ENCODE results near the gene TRHDE. TPM values are rescaled to one million over a fixed set of nuclear protein-coding genes. Genes with fewer than 3 reads are reported as not detected.
"Not testable (repeated sequence)": the region's sequence is repeated elsewhere in the genome, so short reads cannot be mapped to it uniquely, and the experiment has no call there.

TRHDE gene
- total RNA-seq, 3 donors from 2014 or later, result not detected

DNA sequence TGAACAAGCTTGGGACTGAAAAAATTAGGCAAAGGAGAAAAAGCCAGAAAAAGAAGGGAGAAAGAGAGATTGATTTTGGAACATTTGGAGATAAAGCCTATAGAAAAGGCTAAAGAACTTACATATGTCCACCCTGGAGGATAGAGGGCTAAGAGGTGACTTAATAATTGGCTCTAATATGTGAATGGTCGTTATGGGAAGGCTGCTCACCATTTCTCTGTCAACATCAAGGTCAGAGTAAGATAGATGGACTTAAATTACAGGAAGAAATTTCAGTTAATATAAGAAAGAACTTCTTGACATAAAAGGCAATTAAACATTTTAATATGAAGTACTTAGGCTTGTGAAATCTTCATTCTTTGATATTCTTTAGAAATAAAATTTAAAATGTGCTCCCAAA is 238.6 kb downstream of the TRHDE start:
- no peaks in the 10 kb centered on the region for H3K4me1 Mint-ChIP-seq (ENCODE audit: low read depth)
- no peaks in the 10 kb centered on the region for H3K36me3 Mint-ChIP-seq (ENCODE audit: insufficient read depth)
- no peaks in the 10 kb centered on the region for H3K27me3 Mint-ChIP-seq (ENCODE audit: low read depth)
- ATAC-seq (no peak), DNase-seq (no peak)
- H3K4me3 Mint-ChIP-seq, result no peak overlapping the region
- peaks cover 6% of the 10 kb centered on the region for H3K9me3 Mint-ChIP-seq

- H3K27me3 Mint-ChIP-seq (ENCODE audit: low read depth), result no peaks in the 10 kb centered on the region
- ATAC-seq (no peak), DNase-seq (no peak)
- H3K4me1 Mint-ChIP-seq (ENCODE audit: low read depth), result no peaks in the 10 kb centered on the region
- H3K4me3 Mint-ChIP-seq, result no peak overlapping the region
- H3K9me3 Mint-ChIP-seq, result peaks cover 6% of the 10 kb centered on the region
- no peaks in the 10 kb centered on the region for H3K36me3 Mint-ChIP-seq (ENCODE audit: insufficient read depth)
These were observed 239.3 kb downstream of the TRHDE start for GRCh38 chr12:72511498-72511897.

DNA sequence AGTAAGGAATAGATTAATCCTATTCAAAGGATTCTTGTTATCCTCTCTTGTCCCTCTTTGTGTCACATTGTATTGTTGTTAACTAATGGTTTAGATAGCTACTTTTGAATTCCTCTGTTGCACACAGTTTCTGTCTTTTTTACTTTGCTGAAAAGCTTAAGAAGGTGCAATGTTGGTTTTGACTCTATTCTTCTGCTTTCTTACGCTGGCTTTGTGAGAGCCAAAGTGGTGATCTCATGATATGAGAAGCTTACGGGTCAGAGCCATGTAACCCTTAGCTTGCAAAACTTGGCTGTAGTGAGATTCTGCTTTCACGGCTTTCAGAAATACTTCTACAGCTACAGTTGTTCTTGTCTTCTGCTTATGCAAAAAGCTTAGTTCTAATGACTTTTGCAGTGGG is 239.7 kb downstream of the TRHDE start:
- no peaks in the 10 kb centered on the region for H3K27me3 Mint-ChIP-seq (ENCODE audit: low read depth)
- H3K4me3 Mint-ChIP-seq, result no peak overlapping the region
- no peak for ATAC-seq
- no peaks in the 10 kb centered on the region for H3K4me1 Mint-ChIP-seq (ENCODE audit: low read depth)
- no peaks in the 10 kb centered on the region for H3K36me3 Mint-ChIP-seq (ENCODE audit: insufficient read depth)
- DNase-seq, result no peak
- peaks cover 6% of the 10 kb centered on the region for H3K9me3 Mint-ChIP-seq

DNA sequence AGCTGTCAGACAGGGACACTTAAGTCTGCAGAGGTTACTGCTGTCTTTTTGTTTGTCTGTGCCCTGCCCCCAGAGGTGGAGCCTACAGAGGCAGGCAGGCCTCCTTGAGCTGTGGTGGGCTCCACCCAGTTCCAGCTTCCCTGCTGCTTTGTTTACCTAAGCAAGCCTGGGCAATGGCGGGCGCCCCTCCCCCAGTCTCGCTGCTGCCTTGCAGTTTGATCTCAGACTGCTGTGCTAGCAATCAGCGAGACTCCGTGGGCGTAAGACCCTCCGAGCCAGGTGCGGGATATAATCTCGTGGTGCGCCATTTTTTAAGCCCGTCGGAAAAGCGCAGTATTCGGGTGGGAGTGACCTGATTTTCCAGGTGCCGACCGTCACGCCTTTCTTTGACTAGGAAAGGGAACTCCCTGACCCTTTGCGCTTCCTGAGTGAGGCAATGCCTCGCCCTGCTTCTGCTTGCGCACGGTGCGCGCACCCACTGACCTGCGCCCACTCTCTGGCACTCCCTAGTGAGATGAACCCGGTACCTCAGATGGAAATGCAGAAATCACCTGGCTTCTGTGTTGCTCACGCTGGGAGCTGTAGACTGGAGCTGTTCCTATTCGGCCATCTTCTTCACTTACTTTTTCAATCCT is 248.0 kb downstream of the TRHDE start:
- not testable (repeated sequence) for ATAC-seq; H3K4me1 Mint-ChIP-seq (ENCODE audit: low read depth); H3K27me3 Mint-ChIP-seq (ENCODE audit: low read depth); H3K36me3 Mint-ChIP-seq (ENCODE audit: insufficient read depth); DNase-seq; H3K4me3 Mint-ChIP-seq; H3K9me3 Mint-ChIP-seq

GRCh38 chr12:72521326-72521725 is 249.2 kb downstream of the TRHDE start:
- H3K27me3 Mint-ChIP-seq (ENCODE audit: low read depth), result no peaks in the 10 kb centered on the region
- DNase-seq (no peak), ATAC-seq (no peak)
- no peaks in the 10 kb centered on the region for H3K4me1 Mint-ChIP-seq (ENCODE audit: low read depth)
- H3K9me3 Mint-ChIP-seq, result peaks cover 6% of the 10 kb centered on the region
- H3K36me3 Mint-ChIP-seq (ENCODE audit: insufficient read depth), result no peaks in the 10 kb centered on the region
- H3K4me3 Mint-ChIP-seq, result no peak overlapping the region

DNA sequence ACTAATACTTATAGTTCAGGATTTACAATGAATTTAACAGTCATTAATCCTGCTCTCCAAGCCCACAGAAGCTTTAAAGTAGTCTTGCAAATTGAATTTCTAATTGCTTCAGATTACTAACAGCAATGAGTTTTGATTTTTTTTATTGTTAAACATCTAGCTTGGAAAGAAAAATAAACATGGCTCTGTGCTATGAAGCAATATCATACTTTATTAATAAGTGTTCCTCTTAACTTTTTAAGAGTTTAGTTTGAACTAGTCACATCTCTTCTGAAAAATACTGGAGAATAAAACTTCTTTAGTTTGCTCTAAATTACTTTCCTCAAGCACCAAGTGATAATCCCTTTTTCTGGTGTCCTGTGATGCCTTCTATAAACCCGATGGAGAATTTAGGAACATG is 250.2 kb downstream of the TRHDE start:
- no peak overlapping the region for H3K4me3 Mint-ChIP-seq
- peaks cover 10% of the 10 kb centered on the region for H3K9me3 Mint-ChIP-seq
- H3K27me3 Mint-ChIP-seq (ENCODE audit: low read depth), result no peaks in the 10 kb centered on the region
- no peaks in the 10 kb centered on the region for H3K4me1 Mint-ChIP-seq (ENCODE audit: low read depth)
- DNase-seq (no peak), ATAC-seq (no peak)
- no peaks in the 10 kb centered on the region for H3K36me3 Mint-ChIP-seq (ENCODE audit: insufficient read depth)

DNA sequence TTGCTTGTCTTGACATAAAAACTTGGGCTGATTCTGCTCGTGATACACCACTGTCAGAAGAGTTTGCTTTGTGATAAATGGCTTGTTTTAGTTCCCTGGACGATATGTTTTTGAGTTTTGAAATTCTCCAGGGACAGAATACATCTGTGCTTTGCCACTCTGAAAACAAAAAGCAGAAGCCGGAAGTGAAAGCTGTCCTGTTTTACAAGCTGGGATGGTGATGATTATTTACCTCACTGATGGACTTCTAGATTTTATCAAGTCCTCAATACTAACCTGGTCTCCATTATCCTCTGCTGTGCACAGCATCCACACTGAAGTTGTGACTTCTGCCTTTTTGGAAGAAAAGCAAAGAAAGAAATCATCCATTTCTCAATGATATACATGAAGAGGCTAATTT is 251.6 kb downstream of the TRHDE start:
- H3K36me3 Mint-ChIP-seq (ENCODE audit: insufficient read depth), result no peaks in the 10 kb centered on the region
- no peak overlapping the region for H3K4me3 Mint-ChIP-seq
- H3K9me3 Mint-ChIP-seq, result peaks cover 11% of the 10 kb centered on the region
- H3K4me1 Mint-ChIP-seq (ENCODE audit: low read depth), result no peaks in the 10 kb centered on the region
- no peak for ATAC-seq
- H3K27me3 Mint-ChIP-seq (ENCODE audit: low read depth), result no peaks in the 10 kb centered on the region
- no peak for DNase-seq

- H3K4me3 Mint-ChIP-seq, result no peak overlapping the region
- ATAC-seq, result no peak
These were observed 263.2 kb downstream of the TRHDE start for GRCh38 chr12:72535212-72535990.

DNA sequence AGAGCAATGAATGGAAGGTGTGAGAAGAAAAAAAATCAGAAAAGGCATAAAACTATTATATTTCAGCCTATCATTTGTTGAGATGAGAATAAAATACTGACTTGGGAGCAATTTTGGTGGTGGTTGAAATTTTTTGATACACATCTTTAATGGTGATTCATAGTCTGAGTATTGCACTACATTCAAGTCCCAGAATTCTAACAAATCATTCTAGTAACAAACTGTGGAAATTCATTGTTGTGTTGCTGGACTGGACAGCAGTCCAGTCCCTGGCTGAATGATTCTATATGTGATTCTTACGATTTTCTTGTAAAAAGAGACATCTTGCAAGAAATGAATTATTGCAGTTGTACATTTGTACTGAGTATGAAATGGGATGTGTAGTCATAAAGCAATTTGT is 268.6 kb downstream of the TRHDE start:
- Mint-ChIP-seq H3K27me3 (ENCODE audit: low read depth) (no peaks in the 10 kb centered on the region), H3K36me3 (ENCODE audit: insufficient read depth) (no peaks in the 10 kb centered on the region), H3K4me3 (no peak overlapping the region), H3K4me1 (ENCODE audit: low read depth) (no peaks in the 10 kb centered on the region), H3K9me3 (peaks cover 14% of the 10 kb centered on the region)
- no peak for ATAC-seq
- DNase-seq, result no peak

More at GRCh38 chr12:72535212-72535990, 263.2 kb downstream of the TRHDE start:
- Mint-ChIP-seq H3K4me1 (ENCODE audit: low read depth) (no peaks in the 10 kb centered on the region), H3K36me3 (ENCODE audit: insufficient read depth) (no peaks in the 10 kb centered on the region), H3K27me3 (ENCODE audit: low read depth) (no peaks in the 10 kb centered on the region), H3K9me3 (peaks cover 14% of the 10 kb centered on the region)
- DNase-seq, result no peak

- Mint-ChIP-seq H3K27me3 (ENCODE audit: low read depth) (no peaks in the 10 kb centered on the region), H3K4me3 (no peak overlapping the region), H3K36me3 (ENCODE audit: insufficient read depth) (no peaks in the 10 kb centered on the region), H3K9me3 (peaks cover 3% of the 10 kb centered on the region), H3K4me1 (ENCODE audit: low read depth) (no peaks in the 10 kb centered on the region)
- ATAC-seq (no peak), DNase-seq (no peak)
These were observed 271.8 kb downstream of the TRHDE start for GRCh38 chr12:72543777-72544467.

DNA sequence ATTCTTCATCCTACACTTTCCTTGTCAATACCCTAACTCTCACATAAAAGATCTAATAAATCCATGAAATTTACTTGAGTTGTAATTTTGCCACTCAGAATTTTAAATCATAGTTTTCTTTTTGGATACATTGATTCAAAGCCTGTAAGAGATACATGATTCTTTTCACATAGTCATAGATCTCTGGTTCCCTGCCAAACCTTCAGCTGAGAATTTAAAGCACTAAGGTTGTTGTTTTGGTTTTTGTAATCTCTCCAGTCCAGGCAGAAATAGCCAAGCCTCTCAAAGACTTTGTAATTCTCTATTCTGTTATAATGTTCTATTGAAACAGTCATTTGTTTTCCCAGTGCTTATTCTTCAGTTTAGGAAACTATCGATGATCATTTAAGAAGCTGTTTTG is 273.9 kb downstream of the TRHDE start:
- Mint-ChIP-seq H3K4me3 (no peak overlapping the region), H3K4me1 (ENCODE audit: low read depth) (no peaks in the 10 kb centered on the region), H3K9me3 (no peaks in the 10 kb centered on the region), H3K36me3 (ENCODE audit: insufficient read depth) (no peaks in the 10 kb centered on the region), H3K27me3 (ENCODE audit: low read depth) (no peaks in the 10 kb centered on the region)
- ATAC-seq (no peak), DNase-seq (no peak)

DNA sequence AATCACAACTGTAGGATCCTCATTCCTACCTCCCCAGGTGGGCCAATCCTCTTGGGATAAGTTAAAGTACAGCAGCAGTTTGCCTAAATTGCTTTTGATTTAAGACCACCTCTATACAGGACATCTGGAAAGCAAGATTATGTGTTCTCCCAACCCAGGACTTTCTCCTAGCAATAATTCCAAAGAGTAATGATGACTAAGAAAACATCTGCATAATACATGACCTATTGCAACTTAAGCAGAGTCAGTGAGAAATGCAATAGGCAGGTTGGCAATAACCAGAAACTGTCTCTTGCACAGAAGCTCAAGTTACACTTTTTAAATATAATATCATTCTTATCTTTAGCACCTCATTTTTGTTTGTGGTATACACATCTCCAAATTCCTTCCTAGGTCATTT is 275.4 kb downstream of the TRHDE start:
- no peaks in the 10 kb centered on the region for H3K36me3 Mint-ChIP-seq (ENCODE audit: insufficient read depth)
- no peaks in the 10 kb centered on the region for H3K4me1 Mint-ChIP-seq (ENCODE audit: low read depth)
- no peaks in the 10 kb centered on the region for H3K9me3 Mint-ChIP-seq
- ATAC-seq, result no peak
- no peak for DNase-seq
- no peaks in the 10 kb centered on the region for H3K27me3 Mint-ChIP-seq (ENCODE audit: low read depth)
- no peak overlapping the region for H3K4me3 Mint-ChIP-seq

DNA sequence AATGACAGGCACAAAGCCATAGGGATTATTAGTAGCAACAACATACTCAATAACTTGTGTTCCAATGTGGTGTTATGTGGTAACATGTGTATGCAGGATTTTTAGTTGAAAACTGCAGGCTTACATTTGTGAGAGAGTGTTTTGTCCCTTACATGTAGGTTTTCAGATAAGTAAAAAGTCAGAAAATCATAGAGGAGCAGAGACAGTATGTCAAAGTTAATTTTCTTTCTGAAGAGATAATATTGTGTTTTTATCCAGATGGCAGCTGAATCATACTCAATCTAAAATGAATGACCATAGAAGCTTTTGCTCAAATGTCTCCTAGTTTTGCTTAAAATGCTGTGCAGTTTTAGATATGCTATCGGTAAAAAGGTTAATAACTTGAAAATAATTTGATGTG is 277.0 kb downstream of the TRHDE start:
- no peaks in the 10 kb centered on the region for H3K27me3 Mint-ChIP-seq (ENCODE audit: low read depth)

GRCh38 chr12:72560003-72560769 is 288.0 kb downstream of the TRHDE start:
- Mint-ChIP-seq H3K4me1 (ENCODE audit: low read depth) (no peaks in the 10 kb centered on the region), H3K27me3 (ENCODE audit: low read depth) (no peaks in the 10 kb centered on the region), H3K36me3 (ENCODE audit: insufficient read depth) (no peaks in the 10 kb centered on the region), H3K4me3 (no peak overlapping the region), H3K9me3 (peaks cover 3% of the 10 kb centered on the region)
- ATAC-seq (no peak), DNase-seq (no peak)

More for the DNA sequence above, 277.0 kb downstream of the TRHDE start:
- Mint-ChIP-seq H3K4me1 (ENCODE audit: low read depth) (no peaks in the 10 kb centered on the region), H3K9me3 (peaks cover 6% of the 10 kb centered on the region), H3K36me3 (ENCODE audit: insufficient read depth) (no peaks in the 10 kb centered on the region), H3K4me3 (no peak overlapping the region)
- no peak for ATAC-seq
- no peak for DNase-seq
